ENCODE results near the gene TAC1. TPM values are rescaled to one million over a fixed set of nuclear protein-coding genes. Genes with fewer than 3 reads are reported as not detected.

TAC1 gene
- total RNA-seq = not detected

- POLR2A ChIA-PET = no interaction called here
- Mint-ChIP-seq H3K36me3 (ENCODE audit: low read depth) (peaks cover 7% of the 10 kb centered on the region), H3K27me3 (ENCODE audit: low read depth) (peaks cover 55% of the 10 kb centered on the region), H3K9me3 (ENCODE audit: insufficient read depth) (peaks cover 3% of the 10 kb centered on the region), H3K27ac (no peak within 1 kb of the TSS), H3K4me3 (no peak within 1 kb of the TSS), H3K4me1 (ENCODE audit: low read depth) (peaks cover 14% of the 10 kb centered on the region)
- ATAC-seq (no peak), DNase-seq (no peak)
- CTCF ChIA-PET = no interaction called here
Measured at GRCh38 chr7:97731736-97732564, at the start of gene TAC1. TAC1 (plus strand) TSS chr7:97732086; CDS start chr7:97732613, 527 bp downstream.

- ATAC-seq (no peak), DNase-seq (no peak)
- Mint-ChIP-seq H3K27me3 (ENCODE audit: low read depth) (no peaks in the 10 kb centered on the region), H3K36me3 (ENCODE audit: low read depth) (no peaks in the 10 kb centered on the region), H3K4me1 (ENCODE audit: low read depth) (no peaks in the 10 kb centered on the region), H3K27ac (no peak overlapping the region), H3K4me3 (no peak overlapping the region), H3K9me3 (ENCODE audit: insufficient read depth) (no peaks in the 10 kb centered on the region)
- CTCF ChIA-PET = no interaction called here
- POLR2A ChIA-PET = no interaction called here
Measured at GRCh38 chr7:97685952-97686351, 45.9 kb upstream of the TAC1 start.

GRCh38 chr7:97693586-97693985 is 38.3 kb upstream of the TAC1 start:
- no peaks in the 10 kb centered on the region for H3K4me1 Mint-ChIP-seq (ENCODE audit: low read depth)
- H3K36me3 Mint-ChIP-seq (ENCODE audit: low read depth) = no peaks in the 10 kb centered on the region
- DNase-seq (no peak), ATAC-seq (no peak)
- POLR2A ChIA-PET = no interaction called here
- no peak overlapping the region for H3K4me3 Mint-ChIP-seq
- no peaks in the 10 kb centered on the region for H3K9me3 Mint-ChIP-seq (ENCODE audit: insufficient read depth)
- no peaks in the 10 kb centered on the region for H3K27me3 Mint-ChIP-seq (ENCODE audit: low read depth)
- CTCF ChIA-PET = no interaction called here
- no peak overlapping the region for H3K27ac Mint-ChIP-seq

GRCh38 chr7:97694355-97694754 is 37.5 kb upstream of the TAC1 start:
- Mint-ChIP-seq H3K27ac (no peak overlapping the region), H3K9me3 (ENCODE audit: insufficient read depth) (no peaks in the 10 kb centered on the region), H3K4me3 (no peak overlapping the region), H3K27me3 (ENCODE audit: low read depth) (no peaks in the 10 kb centered on the region), H3K36me3 (ENCODE audit: low read depth) (no peaks in the 10 kb centered on the region), H3K4me1 (ENCODE audit: low read depth) (no peaks in the 10 kb centered on the region)
- ChIA-PET POLR2A (no interaction called here), CTCF (no interaction called here)
- DNase-seq = no peak
- ATAC-seq = no peak

- H3K27me3 Mint-ChIP-seq (ENCODE audit: low read depth) = no peaks in the 10 kb centered on the region
- no peaks in the 10 kb centered on the region for H3K4me1 Mint-ChIP-seq (ENCODE audit: low read depth)
- no peak overlapping the region for H3K27ac Mint-ChIP-seq
- ATAC-seq (no peak), DNase-seq (no peak)
- no peaks in the 10 kb centered on the region for H3K9me3 Mint-ChIP-seq (ENCODE audit: insufficient read depth)
- H3K36me3 Mint-ChIP-seq (ENCODE audit: low read depth) = no peaks in the 10 kb centered on the region
- no peak overlapping the region for H3K4me3 Mint-ChIP-seq
- ChIA-PET POLR2A (no interaction called here), CTCF (no interaction called here)
Measured at GRCh38 chr7:97697396-97697795, 34.5 kb upstream of the TAC1 start.

GRCh38 chr7:97722386-97722785 is 9.5 kb upstream of the TAC1 start:
- no peaks in the 10 kb centered on the region for H3K36me3 Mint-ChIP-seq (ENCODE audit: low read depth)
- POLR2A ChIA-PET = no interaction called here
- no peak overlapping the region for H3K27ac Mint-ChIP-seq
- H3K9me3 Mint-ChIP-seq (ENCODE audit: insufficient read depth) = no peaks in the 10 kb centered on the region
- H3K4me1 Mint-ChIP-seq (ENCODE audit: low read depth) = no peaks in the 10 kb centered on the region
- no peak overlapping the region for H3K4me3 Mint-ChIP-seq
- DNase-seq (no peak), ATAC-seq (no peak)
- CTCF ChIA-PET = no interaction called here
- no peaks in the 10 kb centered on the region for H3K27me3 Mint-ChIP-seq (ENCODE audit: low read depth)

- no peak for ATAC-seq
- Mint-ChIP-seq H3K36me3 (ENCODE audit: low read depth) (peaks cover 7% of the 10 kb centered on the region), H3K4me1 (ENCODE audit: low read depth) (peaks cover 14% of the 10 kb centered on the region), H3K27ac (no peak overlapping the region), H3K9me3 (ENCODE audit: insufficient read depth) (peaks cover 3% of the 10 kb centered on the region), H3K4me3 (no peak overlapping the region), H3K27me3 (ENCODE audit: low read depth) (peaks cover 55% of the 10 kb centered on the region)
- DNase-seq = no peak
- POLR2A ChIA-PET = no interaction called here
- CTCF ChIA-PET = no interaction called here
Measured at GRCh38 chr7:97732565-97733275, 834 bp downstream of the TAC1 start.

GRCh38 chr7:97733276-97734161 is 1.6 kb downstream of the TAC1 start:
- no peak overlapping the region for H3K4me3 Mint-ChIP-seq
- no peak overlapping the region for H3K27ac Mint-ChIP-seq
- peaks cover 14% of the 10 kb centered on the region for H3K4me1 Mint-ChIP-seq (ENCODE audit: low read depth)
- H3K36me3 Mint-ChIP-seq (ENCODE audit: low read depth) = peaks cover 7% of the 10 kb centered on the region
- DNase-seq (no peak), ATAC-seq (no peak)
- H3K9me3 Mint-ChIP-seq (ENCODE audit: insufficient read depth) = peaks cover 3% of the 10 kb centered on the region
- POLR2A ChIA-PET = no interaction called here
- H3K27me3 Mint-ChIP-seq (ENCODE audit: low read depth) = peaks cover 55% of the 10 kb centered on the region
- CTCF ChIA-PET = no interaction called here

- POLR2A ChIA-PET = no interaction called here
- DNase-seq (no peak), ATAC-seq (no peak)
- Mint-ChIP-seq H3K36me3 (ENCODE audit: low read depth) (peaks cover 7% of the 10 kb centered on the region), H3K4me3 (no peak overlapping the region), H3K27me3 (ENCODE audit: low read depth) (peaks cover 53% of the 10 kb centered on the region), H3K27ac (no peak overlapping the region), H3K9me3 (ENCODE audit: insufficient read depth) (peaks cover 3% of the 10 kb centered on the region), H3K4me1 (ENCODE audit: low read depth) (peaks cover 14% of the 10 kb centered on the region)
- CTCF ChIA-PET = no interaction called here
Measured at GRCh38 chr7:97734255-97734654, 2.4 kb downstream of the TAC1 start.

GRCh38 chr7:97735075-97735474 is 3.2 kb downstream of the TAC1 start:
- Mint-ChIP-seq H3K36me3 (ENCODE audit: low read depth) (peaks cover 7% of the 10 kb centered on the region), H3K9me3 (ENCODE audit: insufficient read depth) (peaks cover 3% of the 10 kb centered on the region), H3K4me3 (no peak overlapping the region), H3K4me1 (ENCODE audit: low read depth) (peaks cover 14% of the 10 kb centered on the region), H3K27ac (no peak overlapping the region), H3K27me3 (ENCODE audit: low read depth) (peaks cover 50% of the 10 kb centered on the region)
- ATAC-seq (no peak), DNase-seq (no peak)
- CTCF ChIA-PET = no interaction called here
- POLR2A ChIA-PET = no interaction called here

- H3K36me3 Mint-ChIP-seq (ENCODE audit: low read depth) = no peaks in the 10 kb centered on the region
- no peaks in the 10 kb centered on the region for H3K4me1 Mint-ChIP-seq (ENCODE audit: low read depth)
- ChIA-PET POLR2A (no interaction called here), CTCF (no interaction called here)
- no peaks in the 10 kb centered on the region for H3K9me3 Mint-ChIP-seq (ENCODE audit: insufficient read depth)
- ATAC-seq (no peak), DNase-seq (no peak)
- no peak overlapping the region for H3K27ac Mint-ChIP-seq
- H3K4me3 Mint-ChIP-seq = no peak overlapping the region
- H3K27me3 Mint-ChIP-seq (ENCODE audit: low read depth) = peaks cover 3% of the 10 kb centered on the region
Measured at GRCh38 chr7:97748482-97748881, 16.6 kb downstream of the TAC1 start.

GRCh38 chr7:97751566-97751965 is 19.7 kb downstream of the TAC1 start:
- H3K4me3 Mint-ChIP-seq = no peak overlapping the region
- no peaks in the 10 kb centered on the region for H3K9me3 Mint-ChIP-seq (ENCODE audit: insufficient read depth)
- no peak overlapping the region for H3K27ac Mint-ChIP-seq
- ATAC-seq (no peak), DNase-seq (no peak)
- H3K36me3 Mint-ChIP-seq (ENCODE audit: low read depth) = no peaks in the 10 kb centered on the region
- H3K4me1 Mint-ChIP-seq (ENCODE audit: low read depth) = no peaks in the 10 kb centered on the region
- POLR2A ChIA-PET = no interaction called here
- H3K27me3 Mint-ChIP-seq (ENCODE audit: low read depth) = peaks cover 3% of the 10 kb centered on the region
- CTCF ChIA-PET = interaction anchor here (0.6 kb wide), 1 partner anchor 211 kb away, joined by 3 read pairs; no protein-coding TSS in a partner anchor

All from activated CD8-positive, alpha-beta T cell treated with anti-CD3 and anti-CD28 coated beads, Interleukin-2, amount 10 ng/mL, durations not matched to agents 7 days and 5 days (primary cell).